ENCODE data around the gene MYO6. TPM values are rescaled to one million over a fixed set of nuclear protein-coding genes. Genes with fewer than 3 reads are reported as not detected.
"Not testable (repeated sequence)": the region's sequence is repeated elsewhere in the genome, so short reads cannot be mapped to it uniquely, and the experiment has no call there.

MYO6 gene
- total RNA-seq, 2 experiments from 2014 or later: 1.1 to 1.3 TPM

DNA sequence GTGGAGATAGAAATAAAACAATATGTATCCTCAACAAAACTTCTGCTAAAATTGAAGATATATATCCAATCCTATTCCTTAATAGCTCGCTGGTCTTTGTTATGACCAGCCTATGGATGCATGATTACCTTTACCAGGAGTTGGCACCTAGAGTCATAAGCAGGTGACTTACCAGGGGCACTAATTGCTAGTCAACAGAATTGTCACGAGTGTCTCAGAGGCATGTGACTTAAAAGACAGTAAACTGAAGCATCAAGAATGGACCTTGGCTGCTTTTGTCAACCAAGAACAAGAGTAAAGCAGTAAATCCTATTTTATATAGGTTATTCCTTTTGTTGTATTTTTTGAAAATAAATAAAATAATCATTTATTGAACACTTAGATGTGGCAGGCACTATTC is 115.4 kb downstream of the MYO6 start:
- no peak for DNase-seq
- no peak for ATAC-seq
- H3K9me3 Mint-ChIP-seq (ENCODE audit: low read depth): no peaks in the 10 kb centered on the region
- CTCF ChIA-PET: no interaction called here
- intact Hi-C loops (cut with DNase I, micrococcal nuclease): no loop called here
- H3K27ac Mint-ChIP-seq: no peak overlapping the region
- no peaks in the 10 kb centered on the region for H3K4me1 Mint-ChIP-seq
- H3K36me3 Mint-ChIP-seq (ENCODE audit: low read depth): no peaks in the 10 kb centered on the region
- peaks cover 12% of the 10 kb centered on the region for H3K27me3 Mint-ChIP-seq
- POLR2A ChIA-PET: no interaction called here
- H3K4me3 Mint-ChIP-seq: no peak overlapping the region

DNA sequence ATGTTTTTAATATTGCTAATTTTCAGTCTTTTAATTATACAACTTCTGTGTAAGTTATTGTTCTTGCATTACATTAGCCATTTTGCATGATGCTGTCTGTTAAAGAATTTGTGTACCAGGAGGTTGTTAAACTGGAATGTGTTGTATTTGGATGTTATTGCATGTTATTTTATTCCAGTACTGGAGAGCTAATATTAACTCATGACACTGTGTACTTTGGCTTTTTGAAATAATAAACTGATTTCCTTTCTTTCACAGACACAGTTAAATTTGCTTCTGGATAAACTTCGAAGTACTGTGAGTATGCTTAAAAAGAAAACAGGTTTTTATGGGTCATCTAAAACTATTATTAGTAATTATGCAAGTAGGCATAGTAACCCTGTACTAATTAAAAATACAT is 121.3 kb downstream of the MYO6 start:
- Mint-ChIP-seq H3K27ac (no peak overlapping the region), H3K4me3 (no peak overlapping the region), H3K4me1 (no peaks in the 10 kb centered on the region), H3K9me3 (ENCODE audit: low read depth) (no peaks in the 10 kb centered on the region), H3K27me3 (peaks cover 2% of the 10 kb centered on the region), H3K36me3 (ENCODE audit: low read depth) (no peaks in the 10 kb centered on the region)
- ATAC-seq (no peak), DNase-seq (no peak)
- ChIA-PET CTCF (interaction anchor here (2.5 kb wide), 1 partner anchor 8 kb away, joined by 10 read pairs; no protein-coding TSS in a partner anchor), POLR2A (no interaction called here)
- intact Hi-C loops (cut with DNase I, micrococcal nuclease): no loop called here

DNA sequence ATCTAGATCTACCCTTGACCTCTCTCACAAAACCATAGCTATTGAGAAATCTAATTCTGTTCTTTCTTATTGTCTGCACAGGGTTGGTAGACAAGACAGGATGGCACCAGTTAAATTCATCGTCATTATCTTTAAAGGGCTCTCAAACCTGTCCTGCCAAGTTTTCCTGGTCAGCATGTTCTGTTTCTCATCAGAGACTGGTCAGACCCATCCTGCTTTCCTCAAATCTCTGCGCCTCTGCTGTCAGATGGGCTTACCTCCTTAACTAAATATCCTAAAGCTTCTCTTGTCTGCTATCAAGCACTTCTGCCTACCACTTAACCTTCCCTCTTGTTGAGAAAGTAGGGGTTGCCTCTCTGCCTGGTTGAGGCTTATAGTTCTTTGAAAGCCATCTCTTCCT is 125.2 kb downstream of the MYO6 start:
- no peak for ATAC-seq
- no peaks in the 10 kb centered on the region for H3K9me3 Mint-ChIP-seq (ENCODE audit: low read depth)
- H3K36me3 Mint-ChIP-seq (ENCODE audit: low read depth): no peaks in the 10 kb centered on the region
- ChIA-PET POLR2A (no interaction called here), CTCF (interaction anchor here (1.9 kb wide), 1 partner anchor 23 kb away, joined by 5 read pairs; no protein-coding TSS in a partner anchor)
- no peak for DNase-seq
- intact Hi-C loops (cut with DNase I, micrococcal nuclease): no loop called here
- H3K27me3 Mint-ChIP-seq: no peaks in the 10 kb centered on the region
- no peaks in the 10 kb centered on the region for H3K4me1 Mint-ChIP-seq
- H3K4me3 Mint-ChIP-seq: no peak overlapping the region
- no peak overlapping the region for H3K27ac Mint-ChIP-seq

DNA sequence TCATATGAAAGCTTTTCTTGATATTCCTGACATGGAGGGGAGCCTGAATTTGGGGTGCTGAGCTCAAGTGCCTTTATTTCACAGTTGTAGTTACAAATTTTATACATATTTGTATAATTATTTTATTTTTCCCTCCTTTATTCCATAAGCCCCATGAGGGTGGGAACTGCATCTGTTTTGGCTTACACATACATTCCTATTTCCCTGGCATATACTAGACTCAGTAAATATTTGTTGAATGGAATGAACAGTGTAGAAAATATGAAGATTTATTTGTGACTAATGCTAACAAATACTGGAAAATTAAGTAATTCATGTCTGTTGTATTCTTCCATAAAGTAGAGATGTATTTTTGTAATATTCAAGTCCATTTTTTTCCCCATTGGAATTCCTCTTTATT is 127.1 kb downstream of the MYO6 start:
- no peak for DNase-seq
- Mint-ChIP-seq H3K9me3 (ENCODE audit: low read depth) (no peaks in the 10 kb centered on the region), H3K4me1 (no peaks in the 10 kb centered on the region), H3K27ac (no peak overlapping the region), H3K4me3 (no peak overlapping the region), H3K27me3 (no peaks in the 10 kb centered on the region), H3K36me3 (ENCODE audit: low read depth) (no peaks in the 10 kb centered on the region)
- intact Hi-C loops (cut with DNase I, micrococcal nuclease): no loop called here
- ChIA-PET CTCF (interaction anchor here (1.2 to 6.4 kb wide), 2 partner anchors 17 to 22 kb away, joined by 3 to 37 read pairs; no protein-coding TSS in a partner anchor), POLR2A (no interaction called here)
- ATAC-seq: no peak

DNA sequence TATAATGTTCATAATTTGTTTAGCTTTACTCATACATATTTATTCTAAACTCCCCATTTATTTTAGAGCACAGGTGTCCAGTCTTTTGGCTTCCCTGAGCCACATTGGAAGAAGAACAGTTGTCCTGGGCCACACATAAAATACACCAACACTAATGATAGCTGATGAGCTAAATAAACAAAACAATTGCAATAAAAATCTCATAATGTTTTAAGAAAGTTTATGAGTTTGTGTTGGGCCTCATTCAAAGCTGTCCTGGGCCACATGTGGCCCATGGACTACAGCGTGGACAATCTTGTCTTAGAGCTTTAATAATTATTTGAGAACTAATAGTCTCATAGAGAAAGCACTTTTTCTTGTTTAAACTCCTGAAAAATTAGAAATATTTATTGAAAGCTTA is 131.3 kb downstream of the MYO6 start:
- POLR2A ChIA-PET: no interaction called here
- CTCF ChIA-PET: interaction anchor here (0.6 to 6.4 kb wide), 4 partner anchors 9 to 26 kb away, joined by 3 to 37 read pairs (median 3); no protein-coding TSS in a partner anchor
- Mint-ChIP-seq H3K27ac (no peak overlapping the region), H3K27me3 (no peaks in the 10 kb centered on the region), H3K9me3 (ENCODE audit: low read depth) (no peaks in the 10 kb centered on the region), H3K4me1 (no peaks in the 10 kb centered on the region), H3K4me3 (no peak overlapping the region), H3K36me3 (ENCODE audit: low read depth) (no peaks in the 10 kb centered on the region)
- intact Hi-C loops (cut with DNase I, micrococcal nuclease): no loop called here
- ATAC-seq: no peak
- no peak for DNase-seq

DNA sequence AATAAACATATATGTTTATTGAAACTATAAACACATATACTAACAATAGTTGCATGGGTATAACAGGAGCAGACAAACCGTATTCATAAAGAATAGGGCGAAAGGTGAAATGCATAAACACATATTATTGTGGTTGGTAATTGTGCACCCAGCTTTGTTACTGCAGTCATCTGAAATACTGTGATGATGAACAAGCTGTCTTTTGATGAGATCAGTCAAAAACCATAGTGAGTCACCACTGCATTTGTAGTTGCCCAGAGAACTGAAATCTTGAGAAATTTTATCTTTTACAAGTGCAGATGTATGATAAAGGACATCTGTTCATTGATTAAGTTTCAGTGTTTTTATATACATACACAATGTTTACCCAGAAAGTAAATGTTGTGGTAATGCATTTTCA is 133.7 kb downstream of the MYO6 start:
- ChIA-PET CTCF (interaction anchor here (1.3 kb wide), 1 partner anchor 11 kb away, joined by 3 read pairs; no protein-coding TSS in a partner anchor), POLR2A (no interaction called here)
- H3K36me3 Mint-ChIP-seq (ENCODE audit: low read depth): no peaks in the 10 kb centered on the region
- no peaks in the 10 kb centered on the region for H3K9me3 Mint-ChIP-seq (ENCODE audit: low read depth)
- H3K27ac Mint-ChIP-seq: no peak overlapping the region
- no peak overlapping the region for H3K4me3 Mint-ChIP-seq
- no peaks in the 10 kb centered on the region for H3K4me1 Mint-ChIP-seq
- peak; percentile 30 for ATAC-seq
- DNase-seq: no peak
- intact Hi-C loops (cut with DNase I, micrococcal nuclease): no loop called here
- H3K27me3 Mint-ChIP-seq: no peaks in the 10 kb centered on the region

DNA sequence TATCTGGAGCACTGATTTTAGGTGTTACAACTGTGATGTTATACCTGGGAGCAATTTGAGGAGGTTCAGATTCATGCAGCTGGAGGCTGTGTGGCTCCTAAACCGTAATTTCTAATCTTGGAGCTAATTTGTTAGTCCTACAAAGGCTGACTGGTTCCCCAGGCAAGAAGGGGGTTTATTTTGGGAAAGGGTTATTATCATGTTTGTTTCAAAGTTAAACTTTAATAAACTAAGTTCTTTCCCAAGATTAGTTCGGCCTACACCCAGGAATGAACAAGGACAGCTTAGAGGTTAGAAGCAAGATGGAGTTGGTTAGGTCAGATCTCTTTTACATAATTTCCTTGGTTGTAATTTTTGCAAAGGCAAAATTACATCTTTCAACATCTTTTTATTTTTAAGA is 135.8 kb downstream of the MYO6 start:
- Mint-ChIP-seq H3K4me1 (no peaks in the 10 kb centered on the region), H3K9me3 (ENCODE audit: low read depth) (no peaks in the 10 kb centered on the region), H3K27me3 (no peaks in the 10 kb centered on the region), H3K4me3 (no peak overlapping the region), H3K36me3 (ENCODE audit: low read depth) (no peaks in the 10 kb centered on the region), H3K27ac (no peak overlapping the region)
- POLR2A ChIA-PET: no interaction called here
- intact Hi-C loops (cut with DNase I, micrococcal nuclease): no loop called here
- CTCF ChIA-PET: interaction anchor here (1.3 kb wide), 2 partner anchors 8 to 9 kb away, joined by 3 to 7 read pairs; no protein-coding TSS in a partner anchor
- DNase-seq: no peak
- ATAC-seq: no peak

DNA sequence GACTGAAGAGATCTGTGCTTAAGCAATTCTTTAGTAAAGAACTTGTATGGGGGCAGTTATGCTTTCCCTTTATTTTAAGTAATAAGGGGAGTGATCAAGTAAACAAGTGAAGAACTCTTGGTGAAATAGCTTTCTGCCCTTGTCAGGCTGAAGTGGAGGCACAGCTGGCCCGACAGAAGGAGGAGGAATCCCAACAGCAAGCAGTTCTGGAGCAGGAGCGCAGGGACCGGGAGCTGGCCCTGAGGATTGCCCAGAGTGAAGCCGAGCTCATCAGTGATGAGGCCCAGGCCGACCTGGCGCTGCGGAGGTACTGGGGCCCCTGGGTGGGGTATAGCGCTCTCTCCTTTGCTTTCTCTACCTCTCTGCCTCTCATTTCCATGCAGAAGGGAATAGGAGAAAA is 143.3 kb downstream of the MYO6 start:
- POLR2A ChIA-PET: no interaction called here
- H3K4me1 Mint-ChIP-seq: peaks cover 2% of the 10 kb centered on the region
- CTCF ChIA-PET: interaction anchor here (0.7 to 4.1 kb wide), 8 partner anchors 8 to 1576 kb away, joined by 3 to 37 read pairs (median 6); no protein-coding TSS in a partner anchor

DNA sequence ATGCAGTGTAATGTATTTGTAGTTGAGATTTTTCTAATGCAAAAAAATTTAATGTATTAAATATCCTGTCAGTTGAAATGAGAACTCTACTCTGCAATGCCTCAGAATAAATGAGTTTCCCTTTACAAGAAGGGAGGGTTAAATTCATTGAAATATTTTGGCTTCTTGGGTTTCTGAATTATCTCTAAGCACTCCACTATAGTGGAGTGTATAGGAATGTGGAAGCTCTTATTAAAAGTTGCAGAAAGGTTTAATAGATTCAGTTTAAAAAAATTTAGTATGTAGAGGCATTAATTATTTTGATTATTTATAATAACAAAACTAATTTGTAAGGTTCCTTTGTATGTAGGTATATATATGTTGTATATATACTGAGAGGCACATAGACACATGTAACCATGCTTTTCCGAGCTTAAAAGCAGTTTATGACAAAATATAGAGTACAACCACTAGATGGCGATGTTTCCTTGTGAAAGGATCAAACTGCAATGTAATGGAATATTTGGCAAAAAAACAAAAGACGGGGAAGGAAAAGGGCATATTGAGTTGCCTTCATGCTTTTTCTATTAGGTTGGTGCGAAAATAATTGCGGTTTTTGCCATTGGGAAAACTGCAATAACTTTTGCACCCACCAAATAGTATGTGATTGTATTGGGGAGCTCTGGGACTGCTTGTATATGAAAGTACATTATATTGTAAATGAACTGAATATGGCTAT is 144.2 kb downstream of the MYO6 start:
- Mint-ChIP-seq H3K36me3 (ENCODE audit: low read depth) (no peaks in the 10 kb centered on the region), H3K27me3 (peaks cover 1% of the 10 kb centered on the region), H3K9me3 (ENCODE audit: low read depth) (no peaks in the 10 kb centered on the region), H3K4me1 (peaks cover 2% of the 10 kb centered on the region), H3K27ac (no peak overlapping the region), H3K4me3 (no peak overlapping the region)
- no peak for ATAC-seq
- ChIA-PET CTCF (interaction anchor here (0.7 to 4.1 kb wide), 23 partner anchors 8 to 1575 kb away, joined by 3 to 37 read pairs (median 3); no protein-coding TSS in a partner anchor), POLR2A (interaction anchor here (0.7 kb wide), 1 partner anchor 1630 kb away, joined by 4 read pairs; no protein-coding TSS in a partner anchor)
- DNase-seq: no peak
- intact Hi-C loops (cut with DNase I, micrococcal nuclease): loop anchor here (2.0 to 5.0 kb wide), 2 partner anchors 1564 kb away; no protein-coding TSS in a partner anchor

More for the DNA sequence above, 143.3 kb downstream of the MYO6 start:
- no peaks in the 10 kb centered on the region for H3K9me3 Mint-ChIP-seq (ENCODE audit: low read depth)
- DNase-seq: no peak
- H3K27me3 Mint-ChIP-seq: peaks cover 1% of the 10 kb centered on the region
- H3K4me3 Mint-ChIP-seq: no peak overlapping the region
- H3K27ac Mint-ChIP-seq: no peak overlapping the region
- no peaks in the 10 kb centered on the region for H3K36me3 Mint-ChIP-seq (ENCODE audit: low read depth)
- no peak for ATAC-seq
- intact Hi-C loops (cut with DNase I, micrococcal nuclease): loop anchor here (2.0 to 5.0 kb wide), 2 partner anchors 1564 to 1565 kb away; no protein-coding TSS in a partner anchor

DNA sequence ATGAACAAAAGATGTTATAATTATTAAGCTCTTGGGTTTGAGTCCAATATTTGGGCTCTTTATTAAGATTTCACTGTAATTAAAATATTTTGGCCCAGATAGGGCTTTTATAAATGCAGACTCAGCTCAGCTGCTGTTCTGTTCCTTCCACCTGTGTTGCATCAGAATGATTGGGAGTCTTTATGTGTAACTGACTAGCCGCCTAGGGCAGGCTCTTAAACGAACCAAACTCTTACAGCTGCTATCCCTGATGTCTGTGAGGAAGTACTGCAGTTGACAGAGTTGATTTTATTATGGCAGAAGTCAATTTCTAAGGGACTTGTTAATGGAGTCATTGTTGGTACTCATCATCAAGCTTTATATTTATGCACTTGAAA is 144.7 kb downstream of the MYO6 start:
- peaks cover 2% of the 10 kb centered on the region for H3K4me1 Mint-ChIP-seq
- H3K27me3 Mint-ChIP-seq: peaks cover 1% of the 10 kb centered on the region
- H3K27ac Mint-ChIP-seq: no peak overlapping the region
- no peaks in the 10 kb centered on the region for H3K36me3 Mint-ChIP-seq (ENCODE audit: low read depth)
- no peak for ATAC-seq
- intact Hi-C loops (cut with DNase I, micrococcal nuclease): loop anchor here (2.0 to 5.0 kb wide), 2 partner anchors 1563 to 1564 kb away; no protein-coding TSS in a partner anchor
- ChIA-PET POLR2A (interaction anchor here (0.7 kb wide), 1 partner anchor 1630 kb away, joined by 4 read pairs; no protein-coding TSS in a partner anchor), CTCF (interaction anchor here (0.7 to 4.1 kb wide), 21 partner anchors 8 to 1575 kb away, joined by 3 to 37 read pairs (median 3); no protein-coding TSS in a partner anchor)
- no peaks in the 10 kb centered on the region for H3K9me3 Mint-ChIP-seq (ENCODE audit: low read depth)
- H3K4me3 Mint-ChIP-seq: no peak overlapping the region
- no peak for DNase-seq

DNA sequence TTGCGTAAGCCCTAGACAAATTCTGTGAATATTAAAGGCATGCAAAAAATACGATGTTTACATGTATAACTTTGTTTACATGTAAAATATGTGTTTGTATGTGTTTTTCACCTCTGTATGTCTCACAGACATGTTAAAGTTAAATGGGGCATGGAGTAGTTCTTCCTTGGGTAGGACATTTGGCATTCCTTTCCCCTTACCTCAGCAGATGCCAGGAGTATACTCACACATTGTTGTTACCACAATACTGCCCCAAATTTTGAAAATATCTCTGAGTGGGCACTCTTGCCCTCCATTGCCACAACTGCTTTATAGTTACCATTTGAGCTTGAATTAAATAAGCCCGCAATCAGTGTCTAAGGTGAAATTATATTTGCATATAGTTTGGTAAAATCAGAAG is 147.5 kb downstream of the MYO6 start:
- POLR2A ChIA-PET: no interaction called here
- peaks cover 2% of the 10 kb centered on the region for H3K4me1 Mint-ChIP-seq
- CTCF ChIA-PET: interaction anchor here (1.8 kb wide), 1 partner anchor 22 kb away, joined by 5 read pairs; no protein-coding TSS in a partner anchor
- intact Hi-C loops (cut with DNase I, micrococcal nuclease): no loop called here
- ATAC-seq (no peak), DNase-seq (no peak)
- H3K27me3 Mint-ChIP-seq: no peaks in the 10 kb centered on the region
- peaks cover 1% of the 10 kb centered on the region for H3K9me3 Mint-ChIP-seq (ENCODE audit: low read depth)
- no peak overlapping the region for H3K4me3 Mint-ChIP-seq
- no peaks in the 10 kb centered on the region for H3K36me3 Mint-ChIP-seq (ENCODE audit: low read depth)
- H3K27ac Mint-ChIP-seq: no peak overlapping the region

DNA sequence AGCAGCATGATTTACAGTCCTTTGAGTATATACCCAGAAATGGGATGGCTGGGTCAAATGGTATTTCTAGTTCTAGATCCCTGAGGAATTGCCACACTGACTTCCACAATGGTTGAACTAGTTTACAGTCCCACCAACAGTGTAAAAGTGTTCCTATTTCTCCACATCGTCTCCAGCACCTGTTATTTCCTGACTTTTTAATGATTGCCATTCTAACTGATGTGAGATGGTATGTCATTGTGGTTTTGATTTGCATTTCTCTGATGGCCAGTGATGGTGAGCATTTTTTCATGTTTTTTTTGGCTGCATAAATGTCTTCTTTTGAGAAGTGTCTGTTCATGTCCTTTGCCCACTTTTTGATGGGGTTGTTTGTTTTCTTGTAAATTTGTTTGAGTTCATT is 151.2 kb downstream of the MYO6 start:
- H3K27me3 Mint-ChIP-seq; H3K4me1 Mint-ChIP-seq; H3K9me3 Mint-ChIP-seq (ENCODE audit: low read depth); H3K36me3 Mint-ChIP-seq (ENCODE audit: low read depth); POLR2A ChIA-PET; intact Hi-C loops (cut with DNase I, micrococcal nuclease); H3K4me3 Mint-ChIP-seq; ATAC-seq; CTCF ChIA-PET; H3K27ac Mint-ChIP-seq; DNase-seq: not testable (repeated sequence)
